ENCODE measurements around the gene BTBD19. TPM values are rescaled to one million over a fixed set of nuclear protein-coding genes. Genes with fewer than 3 reads are reported as not detected.

The BTBD19 gene
- total and polyA plus RNA-seq, 9 of the 15 experiments (the other 6 are each of a cell fraction or from before 2014, with no cell fraction given) = 0.22 to 2.0 (median 0.95) TPM

GRCh38 chr1:44801491-44802305 is 6.6 kb upstream of the BTBD19 start (continued):
- TF ChIP-seq ZNF174 (CRISPR knock-in tag; IDR thresholded peaks at IDR 0.05) (no peak), SMAD1 (IDR thresholded peaks at IDR 0.05; ENCODE audit: low read depth, low read length, partially characterized antibody) (no peak), GATA2 (CRISPR knock-in tag; IDR thresholded peaks at IDR 0.05) (peak; percentile 79), U2AF1 (optimal IDR thresholded peaks at IDR 0.05; ENCODE audit: low read depth, low read length) (no peak), FOS (IDR thresholded peaks at IDR 0.05; ENCODE audit: extremely low read depth, insufficient read length) (no peak), SMARCE1 (IDR thresholded peaks at IDR 0.05) (0 out of 2 replicates have a peak, but pooled peaks have one; percentile 53), COPS2 (conservative IDR thresholded peaks at IDR 0.05) (no peak), HMG20B (CRISPR knock-in tag; IDR thresholded peaks at IDR 0.05) (no peak), ZNF584 (CRISPR knock-in tag; IDR thresholded peaks at IDR 0.05; ENCODE audit: low read depth) (no peak), SNRNP70 (optimal IDR thresholded peaks at IDR 0.05; ENCODE audit: low read depth, low read length) (no peak), NCOA6 (IDR thresholded peaks at IDR 0.05) (no peak), TCF7 (IDR thresholded peaks at IDR 0.05; ENCODE audit: borderline replicate concordance) (no peak), ZNF583 (CRISPR knock-in tag; IDR thresholded peaks at IDR 0.05) (no peak), CREM (IDR thresholded peaks at IDR 0.05; ENCODE audit: low read depth) (no peak), DACH1 (IDR thresholded peaks at IDR 0.05; ENCODE audit: partially characterized antibody) (no peak), ETV5 (CRISPR knock-in tag; IDR thresholded peaks at IDR 0.05; ENCODE audit: low read depth) (no peak), ETV1 (tag; conservative IDR thresholded peaks at IDR 0.05; ENCODE audit: low read depth) (no peak), LARP7 (IDR thresholded peaks at IDR 0.05) (no peak), ZKSCAN1 (IDR thresholded peaks at IDR 0.05; ENCODE audit: low read depth, low read length) (no peak), MYC (IDR thresholded peaks at IDR 0.05; ENCODE audit: low read depth, low read length) (no peak), MYC (CRISPR knock-in tag; IDR thresholded peaks at IDR 0.05; ENCODE audit: borderline replicate concordance, low read depth) (no peak), ZNF444 (CRISPR knock-in tag; IDR thresholded peaks at IDR 0.05) (no peak), BHLHE40 (IDR thresholded peaks at IDR 0.05; ENCODE audit: low read length) (no peak), CBFA2T3 (IDR thresholded peaks at IDR 0.05) (peak; percentile 82), SIRT6 (IDR thresholded peaks at IDR 0.05; ENCODE audit: low read depth, low read length) (no peak)
- TF ChIP-seq, protein P1, sequence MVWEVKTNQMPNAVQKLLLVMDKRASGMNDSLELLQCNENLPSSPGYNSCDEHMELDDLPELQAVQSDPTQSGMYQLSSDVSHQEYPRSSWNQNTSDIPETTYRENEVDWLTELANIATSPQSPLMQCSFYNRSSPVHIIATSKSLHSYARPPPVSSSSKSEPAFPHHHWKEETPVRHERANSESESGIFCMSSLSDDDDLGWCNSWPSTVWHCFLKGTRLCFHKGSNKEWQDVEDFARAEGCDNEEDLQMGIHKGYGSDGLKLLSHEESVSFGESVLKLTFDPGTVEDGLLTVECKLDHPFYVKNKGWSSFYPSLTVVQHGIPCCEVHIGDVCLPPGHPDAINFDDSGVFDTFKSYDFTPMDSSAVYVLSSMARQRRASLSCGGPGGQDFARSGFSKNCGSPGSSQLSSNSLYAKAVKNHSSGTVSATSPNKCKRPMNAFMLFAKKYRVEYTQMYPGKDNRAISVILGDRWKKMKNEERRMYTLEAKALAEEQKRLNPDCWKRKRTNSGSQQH (CRISPR knock-in tag; IDR thresholded peaks at IDR 0.05) = peak; percentile 24; the same call in 1 of the 2 replicates
- TF ChIP-seq, protein P2, sequence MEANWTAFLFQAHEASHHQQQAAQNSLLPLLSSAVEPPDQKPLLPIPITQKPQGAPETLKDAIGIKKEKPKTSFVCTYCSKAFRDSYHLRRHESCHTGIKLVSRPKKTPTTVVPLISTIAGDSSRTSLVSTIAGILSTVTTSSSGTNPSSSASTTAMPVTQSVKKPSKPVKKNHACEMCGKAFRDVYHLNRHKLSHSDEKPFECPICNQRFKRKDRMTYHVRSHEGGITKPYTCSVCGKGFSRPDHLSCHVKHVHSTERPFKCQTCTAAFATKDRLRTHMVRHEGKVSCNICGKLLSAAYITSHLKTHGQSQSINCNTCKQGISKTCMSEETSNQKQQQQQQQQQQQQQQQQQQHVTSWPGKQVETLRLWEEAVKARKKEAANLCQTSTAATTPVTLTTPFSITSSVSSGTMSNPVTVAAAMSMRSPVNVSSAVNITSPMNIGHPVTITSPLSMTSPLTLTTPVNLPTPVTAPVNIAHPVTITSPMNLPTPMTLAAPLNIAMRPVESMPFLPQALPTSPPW (CRISPR knock-in tag; IDR thresholded peaks at IDR 0.05) = 0 out of 2 replicates have a peak, but pooled peaks have one; percentile 20
- TF ChIP-seq, protein P3, sequence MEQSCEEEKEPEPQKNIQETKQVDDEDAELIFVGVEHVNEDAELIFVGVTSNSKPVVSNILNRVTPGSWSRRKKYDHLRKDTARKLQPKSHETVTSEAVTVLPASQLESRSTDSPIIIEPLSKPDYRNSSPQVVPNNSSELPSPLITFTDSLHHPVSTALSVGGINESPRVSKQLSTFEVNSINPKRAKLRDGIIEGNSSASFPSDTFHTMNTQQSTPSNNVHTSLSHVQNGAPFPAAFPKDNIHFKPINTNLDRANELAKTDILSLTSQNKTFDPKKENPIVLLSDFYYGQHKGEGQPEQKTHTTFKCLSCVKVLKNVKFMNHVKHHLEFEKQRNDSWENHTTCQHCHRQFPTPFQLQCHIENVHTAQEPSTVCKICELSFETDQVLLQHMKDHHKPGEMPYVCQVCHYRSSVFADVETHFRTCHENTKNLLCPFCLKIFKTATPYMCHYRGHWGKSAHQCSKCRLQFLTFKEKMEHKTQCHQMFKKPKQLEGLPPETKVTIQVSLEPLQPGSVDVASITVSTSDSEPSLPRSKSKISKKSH (CRISPR knock-in tag; IDR thresholded peaks at IDR 0.05) = no peak

Measured in K562 (cell line).